ENCODE results near the gene EHD1.

GRCh38 chr11:64878223-64878493, 263 bp downstream of the EHD1 start:
- TF ChIP-seq EZH2phosphoT487 (IDR thresholded peaks at IDR 0.05; ENCODE audit: borderline replicate concordance) (no peak), CTCF (conservative IDR thresholded peaks at IDR 0.05; ENCODE audit: low read length) (no peak)
